HCT116 (cell line): Measurements from ENCODE around the gene PERCC1. TPM values are rescaled to one million over a fixed set of nuclear protein-coding genes. Genes with fewer than 3 reads are reported as not detected.

Experiments
- ATAC-seq: fragments of 200-7000 bp; cut with Tn5 transposase; 2 replicates; pipeline ENCODE4 v1.9.1; 2020; ENCODE audit warnings: mild to moderate bottlenecking, moderate library complexity
- BruUV-seq: library from RNA; stranded (reverse); fragments of 400-500 nt; replicated peaks from 2 replicates; lab custom pipeline; 2021; lab: Mats Ljungman, UMichigan
- CTCF ChIA-PET: fragments of 300-600 bp; sonication (Branson Sonifier 250); formaldehyde crosslinking; loops from one replicate; lab custom pipeline; 2021; ENCODE audit warnings: antibody characterized with exemption; lab: Charles Lee
- POLR2A ChIA-PET: fragments of 300-600, 350-600 bp; sonication (Branson Sonifier 250); formaldehyde crosslinking; loops from one replicate; lab custom pipeline; 2021; ENCODE audit warnings: antibody characterized with exemption; lab: Charles Lee
- RAD21 ChIA-PET, 2 experiments: fragments of 300-600 bp; sonication (Branson Sonifier 250); formaldehyde crosslinking; loops; one replicate each; lab custom pipeline; 2023; ENCODE audit warnings: low total read pairs in 2 of 2; ENCODE audit not compliant: uncharacterized antibody in 2 of 2, unreplicated experiment in 2 of 2, low non-redundant PET in 1 of 2; lab: Charles Lee
- DNase-seq: peaks from one replicate; pipeline ENCODE4 v3.0.0-alpha.2; 2010; ENCODE audit warnings: low read depth, low spot score
- H2AFZ ChIP-seq: fragments of 200-600 bp; shearing (Covaris generic), sonication (generic); 2 replicates; pipeline ENCODE4 v1.6.1; 2017; ENCODE audit warnings: low read depth, mixed run types, mixed read lengths, antibody characterized with exemption, low read length; ENCODE audit not compliant: poor library complexity, severe bottlenecking
- H3K27ac ChIP-seq: 2 replicates; pipeline ENCODE4 v1.5.1; 2012; ENCODE audit warnings: low read depth, low read length
- H3K27me3 ChIP-seq: fragments of 200-600 bp; sonication (generic); 2 replicates; pipeline ENCODE4 v1.6.1; 2016; ENCODE audit warnings: mixed run types, low read length, mixed read lengths; ENCODE audit not compliant: insufficient read depth
- H3K36me3 ChIP-seq, 2 experiments: fragments of 200-500 bp in 1 of 2; fragments of 200-600 bp in 1 of 2; sonication (Bioruptor generic) in 1 of 2; sonication (generic) in 1 of 2; 2 replicates each; pipeline versions ENCODE4 v1.5.1 to v1.6.1; 2014 to 2016; ENCODE audit warnings: low read length in 2 of 2, inconsistent platforms in 1 of 2, mixed read lengths in 1 of 2, mixed run types in 1 of 2; ENCODE audit not compliant: insufficient read depth in 2 of 2, control insufficient read depth in 1 of 2
- H3K4me1 ChIP-seq, 2 experiments: fragments of 200-600 bp in 1 of 2; sonication (generic) in 1 of 2; 2 replicates each; pipeline versions ENCODE4 v1.5.1 to v1.6.1; 2012 to 2017; ENCODE audit warnings: low read length in 2 of 2, inconsistent platforms in 1 of 2, mild to moderate bottlenecking in 1 of 2, mixed read lengths in 1 of 2, mixed run types in 1 of 2, moderate library complexity in 1 of 2; ENCODE audit not compliant: insufficient read depth in 2 of 2, control insufficient read depth in 1 of 2
- H3K4me2 ChIP-seq: fragments of 200-600 bp; sonication (generic); 2 replicates; pipeline ENCODE4 v1.6.1; 2017; ENCODE audit warnings: mixed run types, low read length, mixed read lengths
- H3K4me3 ChIP-seq, 2 experiments: fragments of 200-600 bp in 1 of 2; sonication (generic) in 1 of 2; replicated peaks in 1 of 2; 2 replicates each; pipeline ENCODE4 v1.5.1; 2011 to 2016; ENCODE audit warnings: low read length in 2 of 2, control low read depth in 1 of 2, low read depth in 1 of 2, mild to moderate bottlenecking in 1 of 2, mixed read lengths in 1 of 2, mixed run types in 1 of 2
- H3K79me2 ChIP-seq: fragments of 200-600 bp; sonication (generic); 2 replicates; pipeline ENCODE4 v1.6.1; 2017; ENCODE audit warnings: mild to moderate bottlenecking, mixed run types, low read length, moderate library complexity, mixed read lengths; ENCODE audit not compliant: insufficient read depth
- H3K9ac ChIP-seq: fragments of 200-600 bp; sonication (generic); 2 replicates; pipeline ENCODE4 v1.6.1; 2016; ENCODE audit warnings: low read length, mixed read lengths
- H3K9me2 ChIP-seq: fragments of 200-600 bp; sonication (generic), shearing (Covaris generic); 2 replicates; pipeline ENCODE4 v1.6.1; 2017; ENCODE audit warnings: mixed run types, mild to moderate bottlenecking, moderate library complexity; ENCODE audit not compliant: insufficient read depth
- H3K9me3 ChIP-seq, 2 experiments: fragments of 200-500 bp in 1 of 2; fragments of 200-600 bp in 1 of 2; sonication (Bioruptor generic) in 1 of 2; sonication (generic) in 1 of 2; 2 replicates each; pipeline ENCODE4 v1.6.1; 2014 to 2017; ENCODE audit warnings: low read length in 2 of 2, mixed read lengths in 2 of 2, inconsistent platforms in 1 of 2, low read depth in 1 of 2, mild to moderate bottlenecking in 1 of 2, mixed run types in 1 of 2, moderate library complexity in 1 of 2; ENCODE audit not compliant: control insufficient read depth in 1 of 2, insufficient read depth in 1 of 2
- H4K20me1 ChIP-seq: fragments of 200-600 bp; sonication (generic), shearing (Covaris generic); 2 replicates; pipeline ENCODE4 v1.6.1; 2017; ENCODE audit warnings: mixed run types, mild to moderate bottlenecking, moderate library complexity; ENCODE audit not compliant: insufficient read depth
- CBX3 ChIP-seq: IDR thresholded peaks from 2 replicates; pipeline ENCODE4 v1.6.1; 2012; ENCODE audit warnings: low read depth
- CEBPB ChIP-seq: IDR thresholded peaks from 2 replicates; pipeline ENCODE4 v1.6.1; 2012; ENCODE audit warnings: low read depth
- EZH2 ChIP-seq: fragments of 200-600 bp; sonication (generic); IDR thresholded peaks from 2 replicates; pipeline ENCODE4 v1.6.1; 2017; ENCODE audit warnings: antibody characterized with exemption, mixed run types
- FOSL1 ChIP-seq: IDR thresholded peaks from 2 replicates; pipeline ENCODE4 v1.6.1; 2012; ENCODE audit warnings: low read depth
- MAX ChIP-seq: IDR thresholded peaks from 2 replicates; pipeline ENCODE4 v1.6.1; 2012
- POLR2A ChIP-seq: IDR thresholded peaks from 2 replicates; pipeline ENCODE4 v1.7.0; 2011; ENCODE audit warnings: borderline replicate concordance; ENCODE audit not compliant: insufficient read depth, insufficient read length; ENCODE audit errors: extremely low read depth
- POLR2AphosphoS5 ChIP-seq: IDR thresholded peaks from 2 replicates; pipeline ENCODE4 v1.6.1; 2011; ENCODE audit warnings: mild to moderate bottlenecking, low read depth, low read length, moderate library complexity
- RAD21 ChIP-seq: IDR thresholded peaks from 2 replicates; pipeline ENCODE4 v1.6.1; 2012; ENCODE audit warnings: low read depth, mild to moderate bottlenecking
- REST ChIP-seq: IDR thresholded peaks from 2 replicates; pipeline ENCODE4 v1.6.1; 2012; ENCODE audit warnings: low read depth
- SP1 ChIP-seq: IDR thresholded peaks from 2 replicates; pipeline ENCODE4 v1.6.1; 2012; ENCODE audit warnings: low read depth
- SRF ChIP-seq: IDR thresholded peaks from 2 replicates; pipeline ENCODE4 v1.6.1; 2012; ENCODE audit warnings: low read depth
- TCF7L2 ChIP-seq: IDR thresholded peaks from 2 replicates; pipeline ENCODE4 v1.7.0; 2011; ENCODE audit warnings: borderline replicate concordance, inconsistent platforms; ENCODE audit not compliant: insufficient read depth, insufficient read length; ENCODE audit errors: extremely low read depth
- YY1 ChIP-seq: IDR thresholded peaks from 2 replicates; pipeline ENCODE4 v1.6.1; 2011; ENCODE audit warnings: low read length, low read depth, moderate library complexity, mild to moderate bottlenecking; ENCODE audit not compliant: insufficient replicate concordance; ENCODE audit errors: extremely low read depth
- ZBTB33 ChIP-seq: IDR thresholded peaks from 2 replicates; pipeline ENCODE4 v1.6.1; 2011; ENCODE audit warnings: mild to moderate bottlenecking, low read length, moderate library complexity; ENCODE audit not compliant: insufficient replicate concordance; ENCODE audit errors: extremely low read depth
- ZFX ChIP-seq: fragments of 450-650 bp; IDR thresholded peaks from 2 replicates; pipeline ENCODE4 v1.6.1; 2017
- ZNF274 ChIP-seq: fragments of 200-500 bp; sonication (Bioruptor generic); IDR thresholded peaks from 2 replicates; pipeline ENCODE4 v1.6.1; 2014; ENCODE audit warnings: mild to moderate bottlenecking, low read depth, low read length, inconsistent platforms
- intact Hi-C: fragments of 100-400 bp; cut with micrococcal nuclease; formaldehyde crosslinking; loops from 2 replicates; pipeline ENCODE4 v1.10.0; 2022
- total RNA-seq: library from RNA; stranded (reverse); gene quantifications from one replicate; pipeline ENCODE4 v1.2.1, GENCODE V29; 2021; ENCODE audit not compliant: unreplicated experiment

Gene PERCC1
- total RNA-seq, 1 experiment from 2014 or later: not detected

- no peaks in the 10 kb centered on the region for H3K9me2 ChIP-seq
- BruUV-seq: no TSS peak
- H3K9me3 ChIP-seq: no peaks in the 10 kb centered on the region
- H2AFZ ChIP-seq: no peak overlapping the region
- no peaks in the 10 kb centered on the region for H3K79me2 ChIP-seq
- no peaks in the 10 kb centered on the region for H3K36me3 ChIP-seq
- no peak for ATAC-seq
- no peak for TF ChIP-seq POLR2A
- no peak for TF ChIP-seq SP1
- TF ChIP-seq CEBPB: no peak
- no peak for TF ChIP-seq YY1
- no peak for TF ChIP-seq ZNF274
- no peak overlapping the region for H3K4me3 ChIP-seq
- no peak for DNase-seq
- H3K27ac ChIP-seq: no peak overlapping the region
- H3K4me2 ChIP-seq: no peak overlapping the region
- POLR2A ChIA-PET: no interaction called here
- no peaks in the 10 kb centered on the region for H4K20me1 ChIP-seq
- H3K9ac ChIP-seq: no peak overlapping the region
- CTCF ChIA-PET: no interaction called here
- intact Hi-C loops: no loop called here
- no peaks in the 10 kb centered on the region for H3K4me1 ChIP-seq
- H3K27me3 ChIP-seq: no peaks in the 10 kb centered on the region
- RAD21 ChIA-PET: no interaction called here
Measured at GRCh38 chr16:1401061-1401757, 29.7 kb upstream of the PERCC1 start.

- intact Hi-C loops: no loop called here
- no peak for TF ChIP-seq ZBTB33
- TF ChIP-seq SRF: no peak
- TF ChIP-seq ZFX: no peak
- no peak for TF ChIP-seq RAD21
- no peak for TF ChIP-seq MAX
- TF ChIP-seq FOSL1: no peak
- no peak for TF ChIP-seq POLR2AphosphoS5
- no peak for TF ChIP-seq TCF7L2
- TF ChIP-seq EZH2: no peak
- TF ChIP-seq CBX3: no peak
- no peak for TF ChIP-seq REST
Measured at GRCh38 chr16:1401758-1402154, 29.1 kb upstream of the PERCC1 start.

More at GRCh38 chr16:1401758-1402154, 29.1 kb upstream of the PERCC1 start:
- POLR2A ChIA-PET: no interaction called here
- DNase-seq (no peak), ATAC-seq (no peak)
- Histone ChIP-seq H3K27ac (no peak overlapping the region), H3K4me3 (no peak overlapping the region), H3K79me2 (no peaks in the 10 kb centered on the region), H3K27me3 (no peaks in the 10 kb centered on the region), H3K9me3 (no peaks in the 10 kb centered on the region), H3K4me2 (no peak overlapping the region), H3K4me1 (no peaks in the 10 kb centered on the region), H2AFZ (no peak overlapping the region), H3K9me2 (no peaks in the 10 kb centered on the region), H4K20me1 (no peaks in the 10 kb centered on the region), H3K9ac (no peak overlapping the region), H3K36me3 (no peaks in the 10 kb centered on the region)
- no TSS peak for BruUV-seq
- RAD21 ChIA-PET: no interaction called here
- CTCF ChIA-PET: no interaction called here
